ENCODE results near the gene PYURF.

Gene PYURF

DNA sequence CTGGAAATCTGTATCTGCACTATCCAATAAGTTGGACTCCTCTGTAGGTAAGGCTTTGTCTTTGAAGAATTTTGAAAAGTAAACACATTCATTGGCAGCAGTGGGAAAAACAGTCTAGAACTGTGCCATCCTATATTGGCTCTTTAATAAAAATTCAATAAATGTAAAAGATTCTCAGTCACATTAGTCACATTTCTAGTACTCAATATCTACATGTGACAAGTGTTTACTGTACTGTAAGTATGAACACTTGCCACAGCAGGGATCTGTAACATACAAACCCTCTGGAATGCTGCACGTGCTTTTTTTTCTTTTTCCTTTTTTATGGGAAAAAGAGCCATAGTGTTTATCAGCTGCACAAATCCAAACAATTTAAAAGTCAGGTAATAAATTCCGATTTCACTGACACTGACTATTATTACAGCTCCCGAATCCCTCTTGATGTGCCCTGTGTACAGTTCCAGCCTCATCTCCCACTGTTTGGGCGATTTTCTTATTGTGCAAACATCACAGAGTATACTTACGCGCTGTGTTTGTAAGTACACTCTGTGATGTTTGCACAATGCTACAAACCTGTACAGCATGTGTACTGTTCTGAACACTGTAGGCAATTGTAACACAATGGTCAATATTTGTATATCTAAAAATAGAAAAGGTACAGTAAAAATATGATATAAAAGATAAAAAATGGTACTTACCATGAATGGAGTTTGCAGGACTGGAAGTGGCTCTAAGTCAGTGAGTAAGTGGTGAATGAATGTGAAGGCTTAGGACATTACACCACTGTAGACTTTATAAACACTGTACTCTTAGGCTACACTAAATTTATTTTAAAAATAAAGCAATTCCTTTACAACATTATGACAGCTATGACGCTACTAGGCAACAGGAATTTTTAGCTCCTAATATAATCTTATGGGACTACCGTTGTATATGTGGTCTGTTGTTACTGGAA, 8.7 kb downstream of the PYURF start:
- TF ChIP-seq, protein P1, sequence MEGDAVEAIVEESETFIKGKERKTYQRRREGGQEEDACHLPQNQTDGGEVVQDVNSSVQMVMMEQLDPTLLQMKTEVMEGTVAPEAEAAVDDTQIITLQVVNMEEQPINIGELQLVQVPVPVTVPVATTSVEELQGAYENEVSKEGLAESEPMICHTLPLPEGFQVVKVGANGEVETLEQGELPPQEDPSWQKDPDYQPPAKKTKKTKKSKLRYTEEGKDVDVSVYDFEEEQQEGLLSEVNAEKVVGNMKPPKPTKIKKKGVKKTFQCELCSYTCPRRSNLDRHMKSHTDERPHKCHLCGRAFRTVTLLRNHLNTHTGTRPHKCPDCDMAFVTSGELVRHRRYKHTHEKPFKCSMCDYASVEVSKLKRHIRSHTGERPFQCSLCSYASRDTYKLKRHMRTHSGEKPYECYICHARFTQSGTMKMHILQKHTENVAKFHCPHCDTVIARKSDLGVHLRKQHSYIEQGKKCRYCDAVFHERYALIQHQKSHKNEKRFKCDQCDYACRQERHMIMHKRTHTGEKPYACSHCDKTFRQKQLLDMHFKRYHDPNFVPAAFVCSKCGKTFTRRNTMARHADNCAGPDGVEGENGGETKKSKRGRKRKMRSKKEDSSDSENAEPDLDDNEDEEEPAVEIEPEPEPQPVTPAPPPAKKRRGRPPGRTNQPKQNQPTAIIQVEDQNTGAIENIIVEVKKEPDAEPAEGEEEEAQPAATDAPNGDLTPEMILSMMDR (IDR thresholded peaks at IDR 0.05), result no peak
- no peak for TF ChIP-seq ZFX (IDR thresholded peaks at IDR 0.05; ENCODE audit: borderline replicate concordance)
- peak overlapping the region; percentile 93 for H3K27ac ChIP-seq

DNA sequence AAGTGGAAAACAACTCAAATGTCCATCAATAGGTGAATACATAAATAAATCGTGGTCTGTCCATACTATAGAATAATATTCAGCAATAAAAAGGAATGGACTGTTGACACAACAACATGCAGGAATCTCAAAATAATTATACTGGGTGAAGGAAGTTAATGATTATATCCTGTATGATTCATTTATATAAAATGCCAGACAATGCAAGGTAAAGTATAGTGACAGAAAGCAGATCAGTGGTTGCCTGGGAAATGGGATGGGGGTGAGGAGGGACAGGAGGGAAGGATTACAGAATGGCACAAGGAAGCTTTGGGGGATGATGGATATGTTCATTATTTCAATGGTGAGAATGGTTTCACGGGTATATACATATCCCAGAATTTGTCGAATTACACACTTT, 12.3 kb downstream of the PYURF start:
- no peak overlapping the region for H3K27ac ChIP-seq
- TF ChIP-seq, protein P1 (IDR thresholded peaks at IDR 0.05), result no peak
- TF ChIP-seq ZFX (IDR thresholded peaks at IDR 0.05; ENCODE audit: borderline replicate concordance), result no peak

DNA sequence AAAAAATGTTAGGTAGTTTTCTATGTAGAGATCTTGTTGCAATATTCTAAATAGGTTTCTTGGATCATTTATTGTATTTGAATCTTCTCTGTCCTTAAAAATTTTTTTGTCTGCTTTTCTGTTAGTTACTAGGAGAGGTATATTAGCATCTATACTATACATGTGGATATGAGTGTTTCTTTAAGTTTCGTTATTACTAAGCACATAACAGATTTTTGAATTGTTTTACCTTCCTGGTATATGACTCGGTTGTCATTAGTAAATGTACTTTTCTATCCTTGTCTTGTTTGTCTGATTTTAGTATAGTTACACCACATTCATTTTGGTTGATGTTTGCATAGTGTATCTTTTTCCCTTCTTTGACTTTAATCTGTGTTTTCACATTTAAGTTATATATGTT, 20.2 kb downstream of the PYURF start:
- no peak overlapping the region for H3K27ac ChIP-seq
- TF ChIP-seq, protein P1 (IDR thresholded peaks at IDR 0.05), result no peak
- no peak for TF ChIP-seq ZFX (IDR thresholded peaks at IDR 0.05; ENCODE audit: borderline replicate concordance)

DNA sequence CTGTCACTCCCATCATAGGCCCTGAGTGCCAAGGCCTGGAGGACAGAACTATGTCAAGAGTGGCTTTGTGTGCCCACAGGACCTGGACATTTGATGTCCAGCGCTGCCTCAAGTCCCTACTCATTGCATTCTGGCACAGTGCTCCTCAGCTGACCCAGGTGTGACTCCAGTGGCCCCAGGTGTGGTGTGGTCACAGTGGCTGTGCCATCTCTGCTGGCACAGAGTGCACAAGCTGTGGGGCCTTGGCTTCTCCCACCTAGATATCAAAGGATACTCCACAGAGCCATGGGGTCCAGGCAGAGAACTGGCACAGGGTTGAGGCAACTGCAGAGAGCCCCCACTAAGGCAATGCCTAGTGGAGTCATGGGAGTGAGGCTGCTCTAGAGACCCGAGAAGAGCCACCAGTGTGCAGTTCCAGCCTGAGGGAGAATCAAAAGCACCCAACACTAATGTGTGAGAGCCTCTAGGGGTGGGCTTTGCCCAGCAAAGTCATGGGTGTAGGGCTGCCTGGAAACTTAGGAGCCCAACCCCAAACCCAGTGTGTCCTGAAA, 25.6 kb downstream of the PYURF start:
- TF ChIP-seq, protein P1 (IDR thresholded peaks at IDR 0.05), result no peak
- no peak for TF ChIP-seq ZFX (IDR thresholded peaks at IDR 0.05; ENCODE audit: borderline replicate concordance)
- H3K27ac ChIP-seq, result no peak overlapping the region

GRCh38 chr4:88489100-88489761, 34.3 kb downstream of the PYURF start:
- TF ChIP-seq ZFX (IDR thresholded peaks at IDR 0.05; ENCODE audit: borderline replicate concordance), result no peak
- TF ChIP-seq, protein P1 (IDR thresholded peaks at IDR 0.05), result no peak

GRCh38 chr4:88481537-88481936, 42.0 kb downstream of the PYURF start:
- H3K27ac ChIP-seq, result no peak overlapping the region
- TF ChIP-seq ZFX (IDR thresholded peaks at IDR 0.05; ENCODE audit: borderline replicate concordance), result no peak
- TF ChIP-seq, protein P1 (IDR thresholded peaks at IDR 0.05), result no peak

More at GRCh38 chr4:88489100-88489761, 34.3 kb downstream of the PYURF start:
- no peak overlapping the region for H3K27ac ChIP-seq

Measured in 22Rv1 (cell line).